OCI-LY1 (cell line): Measurements from ENCODE around the gene SLC6A19.

Experiments
- CTCF ChIP-seq: fragments of 200-600 bp; sonication (generic), shearing (Covaris generic); IDR thresholded peaks from 2 replicates; pipeline ENCODE4 v1.5.1; 2017; ENCODE audit warnings: mild to moderate bottlenecking, antibody characterized with exemption, low read length, moderate library complexity, mixed read lengths
- EZH2 ChIP-seq: fragments of 200-600 bp; sonication (generic), shearing (Covaris generic); IDR thresholded peaks from 2 replicates; pipeline ENCODE4 v1.8.0; 2017; ENCODE audit warnings: borderline replicate concordance, mixed run types, mild to moderate bottlenecking, antibody characterized with exemption, low read length, moderate library complexity, mixed read lengths

- TF ChIP-seq EZH2: no peak
- no peak for TF ChIP-seq CTCF
These were observed 14.1 kb downstream of the SLC6A19 start for GRCh38 chr5:1215320-1216096.
